Keratinocyte (primary cell): ENCODE results near the gene TOM1. TPM values are rescaled to one million over a fixed set of nuclear protein-coding genes. Genes with fewer than 3 reads are reported as not detected.
"Not testable (repeated sequence)": the region's sequence is repeated elsewhere in the genome, so short reads cannot be mapped to it uniquely, and the experiment has no call there.

Source experiments
- DNase-seq: peaks from one replicate; pipeline ENCODE4 v3.0.0-alpha.2; 2011; ENCODE audit warnings: low read depth, missing footprints, low spot score
- FAIRE-seq: peaks from 2 replicates; lab custom pipeline; 2011; peaks lifted over from hg19 to GRCh38; lab: Jason Lieb, UNC
- H2AFZ ChIP-seq: 2 replicates; pipeline ENCODE4 v1.6.0; 2012; ENCODE audit warnings: low read length, control low read depth, inconsistent platforms; ENCODE audit not compliant: control insufficient read depth
- H3K27ac ChIP-seq: 2 replicates; pipeline ENCODE4 v1.5.1; 2011; ENCODE audit warnings: low read length; ENCODE audit not compliant: control insufficient read depth, insufficient read depth
- H3K27me3 ChIP-seq: 3 replicates; pipeline ENCODE4 v1.6.0; 2011; ENCODE audit warnings: low read length; ENCODE audit not compliant: control insufficient read depth, insufficient read depth; ENCODE audit errors: extremely low read depth
- H3K36me3 ChIP-seq, 2 experiments: 2 replicates in 1 of 2; 3 replicates in 1 of 2; pipeline ENCODE4 v1.5.1; 2011; ENCODE audit warnings: low read length in 2 of 2, mild to moderate bottlenecking in 1 of 2; ENCODE audit not compliant: control insufficient read depth in 2 of 2, insufficient read depth in 2 of 2; ENCODE audit errors: extremely low read depth in 1 of 2
- H3K4me1 ChIP-seq: 3 replicates; pipeline ENCODE4 v1.5.1; 2011; ENCODE audit warnings: low read length; ENCODE audit not compliant: control insufficient read depth, insufficient read depth; ENCODE audit errors: extremely low read depth
- H3K4me2 ChIP-seq: 3 replicates; pipeline ENCODE4 v1.6.0; 2011; ENCODE audit warnings: low read depth, low read length; ENCODE audit not compliant: control insufficient read depth, insufficient read depth; ENCODE audit errors: extremely low read depth
- H3K4me3 ChIP-seq, 3 experiments: fragments of 200-600 bp in 1 of 3; sonication (generic) in 1 of 3; 2 replicates in 2 of 3; 3 replicates in 1 of 3; pipeline ENCODE4 v1.5.1; 2011 to 2016; ENCODE audit warnings: low read length in 3 of 3, mild to moderate bottlenecking in 3 of 3, control low read depth in 2 of 3, inconsistent platforms in 1 of 3, low read depth in 1 of 3, mixed read lengths in 1 of 3, mixed run types in 1 of 3, moderate library complexity in 1 of 3; ENCODE audit not compliant: control insufficient read depth in 2 of 3, insufficient read depth in 2 of 3; ENCODE audit errors: extremely low read depth in 1 of 3
- H3K79me2 ChIP-seq: 2 replicates; pipeline ENCODE4 v1.6.0; 2012; ENCODE audit warnings: low read length; ENCODE audit not compliant: control insufficient read depth, insufficient read depth
- H3K9ac ChIP-seq: 3 replicates; pipeline ENCODE4 v1.6.0; 2011; ENCODE audit warnings: low read length; ENCODE audit not compliant: control insufficient read depth, insufficient read depth; ENCODE audit errors: extremely low read depth
- H3K9me1 ChIP-seq: 3 replicates; pipeline ENCODE4 v1.6.0; 2011; ENCODE audit warnings: low read length; ENCODE audit not compliant: control insufficient read depth, insufficient read depth; ENCODE audit errors: extremely low read depth
- H3K9me3 ChIP-seq: 2 replicates; pipeline ENCODE4 v1.5.1; 2012; ENCODE audit warnings: low read depth, low read length; ENCODE audit not compliant: control insufficient read depth
- H4K20me1 ChIP-seq: 3 replicates; pipeline ENCODE4 v1.6.0; 2011; ENCODE audit warnings: low read length; ENCODE audit not compliant: control insufficient read depth, insufficient read depth; ENCODE audit errors: extremely low read depth
- CTCF ChIP-seq, 3 experiments: IDR thresholded peaks in 1 of 3; conservative IDR thresholded peaks in 1 of 3; optimal IDR thresholded peaks in 1 of 3; 2 replicates in 2 of 3; 3 replicates in 1 of 3; pipeline versions ENCODE3 to v1.5.1; 2011; ENCODE audit warnings: low read length in 3 of 3, mild to moderate bottlenecking in 3 of 3, moderate library complexity in 2 of 3, control low read depth in 1 of 3, inconsistent platforms in 1 of 3; ENCODE audit not compliant: insufficient read depth in 2 of 3; ENCODE audit errors: extremely low read depth in 1 of 3
- EZH2 ChIP-seq: IDR thresholded peaks from one replicate; pipeline ENCODE4 v1.6.1; 2012; ENCODE audit warnings: inconsistent platforms, mild to moderate bottlenecking, low read length, moderate library complexity
- dilution Hi-C: fragments of 300-500 bp; cut with MboI; formaldehyde crosslinking; loops from one replicate; pipeline ENCODE4 v1.7.0; 2020; ENCODE audit warnings: low sequenced_read_pairs; ENCODE audit not compliant: extremely low pct_ligation_motif_present
- polyA plus RNA-seq, 5 experiments: library from polyadenylated mRNA; depleted of rRNA in 3 of 5; stranded (reverse) in 3 of 5; stranded (forward) in 1 of 5; unstranded in 1 of 5; fragments of >200 nt; gene quantifications; 1 replicate in 1 of 5; 2 replicates in 3 of 5; 3 replicates in 1 of 5; pipeline versions ENCODE4 v1.2.1 to v1.2.3, GENCODE V29; 2011 to 2012; ENCODE audit warnings: missing spikeins in 2 of 5, low read depth in 1 of 5, low replicate concordance in 1 of 5

Gene TOM1
- polyA plus RNA-seq, 1 donor (not counting 4 experiments of a cell fraction or from before 2014, with no cell fraction given), result 17.4 TPM

- no peak for FAIRE-seq
- H3K4me3 ChIP-seq, result no peak overlapping the region
These were observed 61.4 kb downstream of the TOM1 start for GRCh38 chr22:35361001-35361558.

GRCh38 chr22:35363566-35364086 is 63.9 kb downstream of the TOM1 start:
- no peaks in the 10 kb centered on the region for H4K20me1 ChIP-seq
- H3K9me1 ChIP-seq, result no peaks in the 10 kb centered on the region
- H3K79me2 ChIP-seq, result no peaks in the 10 kb centered on the region
- no peak overlapping the region for H3K9ac ChIP-seq
- H3K27me3 ChIP-seq, result no peaks in the 10 kb centered on the region
- no peak for TF ChIP-seq CTCF (optimal IDR thresholded peaks at IDR 0.05 in 1 of 3, IDR thresholded peaks at IDR 0.05 in 1 of 3, conservative IDR thresholded peaks at IDR 0.05 in 1 of 3; ENCODE audit: extremely low read depth in 1 of 3, insufficient read depth in 2 of 3, low read length in 3 of 3)
- TF ChIP-seq EZH2, result no peak
- no peak overlapping the region for H3K27ac ChIP-seq
- no peak overlapping the region for H3K4me2 ChIP-seq
- H3K36me3 ChIP-seq, result no peaks in the 10 kb centered on the region
- H3K4me1 ChIP-seq, result peaks cover 6% of the 10 kb centered on the region
- FAIRE-seq (no peak), DNase-seq (no peak)
- H2AFZ ChIP-seq, result no peak overlapping the region
- no peaks in the 10 kb centered on the region for H3K9me3 ChIP-seq
- H3K4me3 ChIP-seq, result no peak overlapping the region
- dilution Hi-C loops, result no loop called here

More at GRCh38 chr22:35361001-35361558, 61.4 kb downstream of the TOM1 start:
- Histone ChIP-seq H3K9me3 (no peaks in the 10 kb centered on the region), H3K27ac (no peak overlapping the region), H4K20me1 (no peaks in the 10 kb centered on the region), H3K4me2 (no peak overlapping the region), H3K36me3 (no peaks in the 10 kb centered on the region), H2AFZ (no peak overlapping the region), H3K79me2 (no peaks in the 10 kb centered on the region), H3K4me1 (peaks cover 9% of the 10 kb centered on the region), H3K9me1 (no peaks in the 10 kb centered on the region), H3K27me3 (no peaks in the 10 kb centered on the region), H3K9ac (no peak overlapping the region)
- no peak for DNase-seq
- dilution Hi-C loops, result no loop called here
- no peak for TF ChIP-seq EZH2

GRCh38 chr22:35364230-35364629 is 64.5 kb downstream of the TOM1 start:
- not testable (repeated sequence) for H3K27ac ChIP-seq

More at GRCh38 chr22:35364230-35364629, 64.5 kb downstream of the TOM1 start:
- H3K9ac ChIP-seq, H3K9me3 ChIP-seq, H3K27me3 ChIP-seq, H3K4me3 ChIP-seq, H3K4me2 ChIP-seq, FAIRE-seq, H2AFZ ChIP-seq, H3K4me1 ChIP-seq, dilution Hi-C loops, H3K9me1 ChIP-seq, H4K20me1 ChIP-seq, H3K36me3 ChIP-seq, H3K79me2 ChIP-seq, DNase-seq: not testable (repeated sequence)
